Fibroblast of peridontal ligament (primary cell): Measurements from ENCODE around the gene CBR4.
A peak's percentile ranks its signal among the peaks of the same experiment; 100 is the strongest.
"Not testable (repeated sequence)": the region's sequence is repeated elsewhere in the genome, so short reads cannot be mapped to it uniquely, and the experiment has no call there.

ENCODE experiments used
- DNase-seq: peaks from one replicate; pipeline ENCODE4 v3.0.0-alpha.2; 2010; ENCODE audit errors: extremely low read depth

Gene CBR4

DNA sequence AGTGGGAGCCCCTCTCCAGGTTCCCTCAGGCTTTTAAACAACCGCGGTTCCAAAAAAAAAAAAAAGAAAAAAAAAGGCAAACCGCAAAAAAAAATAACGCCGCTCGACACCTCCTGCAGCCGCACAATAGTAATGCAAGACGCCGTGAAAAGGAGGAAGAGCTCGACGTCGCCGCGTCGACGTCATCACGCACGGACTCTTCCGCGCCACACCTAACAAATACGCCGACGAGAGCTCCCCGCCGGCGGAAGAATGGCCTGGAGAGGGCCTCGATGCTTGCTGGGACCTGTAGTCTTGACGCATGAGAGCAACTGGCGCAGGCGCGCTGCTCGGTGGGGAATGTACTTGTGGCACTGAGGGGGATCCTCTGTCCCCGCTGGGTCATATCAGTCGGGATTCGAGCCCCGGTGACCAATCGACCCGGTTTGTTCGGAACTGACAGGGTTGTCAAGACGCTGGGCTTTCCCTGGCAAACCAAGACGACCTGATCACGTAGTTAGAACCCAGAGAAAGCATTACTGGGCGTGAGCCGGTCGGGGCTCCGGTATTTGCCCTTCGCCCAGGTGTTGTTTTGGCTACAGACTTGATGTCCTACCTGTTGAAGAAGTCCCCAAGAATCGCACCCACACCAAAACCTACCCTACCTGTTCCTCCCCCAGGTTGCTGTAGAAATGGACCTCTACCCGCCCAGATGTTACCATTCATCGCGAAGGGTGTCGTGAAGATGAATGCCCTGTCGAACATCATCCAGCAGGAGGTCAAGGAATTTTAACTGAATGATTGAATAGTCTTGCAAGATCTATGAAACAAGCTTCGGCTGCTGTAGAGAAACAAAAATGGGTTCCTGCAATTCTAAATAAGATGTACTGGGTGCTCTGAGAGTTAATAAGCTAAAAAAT, at the start of gene CBR4:
Gene CBR4 (minus strand): TSS at position 131 of the 899 bp plus-strand sequence. CDS start 166 bp downstream, outside the sequence.
- peak; percentile 98 for DNase-seq

GRCh38 chr4:169059306-169060211, 49.5 kb upstream of the CBR4 start:
- peak; percentile 43 for DNase-seq

DNA sequence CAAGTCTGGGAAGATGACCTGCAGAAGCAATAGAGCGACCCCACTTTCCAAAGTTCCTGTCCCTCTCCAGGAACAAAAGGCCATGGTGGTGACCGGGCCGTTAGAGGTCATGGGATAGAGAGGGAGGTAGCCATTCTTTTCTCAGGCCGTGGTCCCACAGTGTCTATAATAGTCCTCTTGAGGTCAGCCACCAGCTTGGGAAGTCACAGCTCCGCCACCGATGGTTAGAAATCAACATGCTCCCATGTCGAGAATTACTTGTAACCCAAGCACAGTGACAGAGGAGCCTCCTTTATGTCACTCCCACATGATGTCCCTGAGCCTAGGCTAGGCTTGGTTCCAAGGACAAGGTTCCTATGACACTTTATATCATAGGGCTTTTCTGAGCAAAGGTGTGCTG, 48.3 kb upstream of the CBR4 start:
- no peak for DNase-seq

- DNase-seq: no peak
These were observed 44.8 kb upstream of the CBR4 start for GRCh38 chr4:169054879-169055278.

DNA sequence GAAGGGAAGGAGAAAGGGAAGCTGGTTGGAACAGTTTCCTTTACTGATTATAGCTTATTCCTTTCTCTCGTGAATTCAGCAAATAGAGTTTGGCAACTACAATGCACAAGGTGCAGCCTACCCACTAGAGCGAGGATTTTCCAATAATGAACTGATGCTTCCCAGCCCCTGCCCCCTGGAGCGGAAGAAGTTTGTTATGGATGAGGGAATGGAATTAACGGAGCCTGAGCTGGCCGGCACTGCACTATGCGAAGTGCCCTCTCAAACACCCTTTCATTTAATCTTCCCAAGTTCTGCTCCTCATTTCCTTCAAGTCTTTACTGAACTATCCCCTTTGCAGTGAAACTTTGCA, 42.5 kb upstream of the CBR4 start:
- no peak for DNase-seq

DNA sequence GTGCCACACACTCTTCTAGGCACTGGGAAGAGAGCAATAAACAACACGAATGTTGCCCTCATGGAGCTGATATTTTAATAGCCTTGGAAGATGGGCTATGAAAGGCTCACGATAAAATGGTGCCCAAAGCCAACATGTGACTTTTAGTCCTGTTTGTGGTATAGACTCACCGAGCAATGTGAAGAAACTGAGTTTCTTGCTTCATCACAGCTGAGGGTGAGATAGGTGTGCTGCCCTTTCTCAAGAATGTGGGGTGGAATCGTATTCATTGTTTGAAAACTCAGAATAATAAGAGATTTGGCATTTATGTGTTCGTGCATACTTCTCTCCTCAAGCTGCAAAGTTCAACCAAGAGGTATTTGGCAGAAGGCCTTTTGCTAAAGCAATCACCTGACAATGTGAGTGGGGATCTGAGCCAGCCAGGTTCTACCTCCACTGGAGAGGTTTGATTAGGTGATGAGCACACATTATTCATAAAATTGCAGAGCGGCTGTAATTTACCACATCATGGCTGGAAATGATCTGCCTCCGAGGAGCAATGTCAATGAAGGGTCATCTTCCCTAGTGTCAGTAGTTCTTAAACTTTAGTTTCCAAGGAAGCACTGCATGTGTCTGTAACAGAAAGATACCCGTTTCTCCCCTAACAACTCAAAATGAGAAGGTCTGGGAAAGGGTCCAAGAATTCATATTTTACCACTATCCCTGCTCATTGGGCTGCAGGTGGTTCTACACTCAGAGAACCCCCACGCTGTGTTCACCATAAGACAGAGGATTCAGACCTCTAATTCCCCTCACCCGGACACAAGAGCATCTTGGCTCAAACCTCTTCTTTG, 41.9 kb upstream of the CBR4 start:
- no peak for DNase-seq

DNA sequence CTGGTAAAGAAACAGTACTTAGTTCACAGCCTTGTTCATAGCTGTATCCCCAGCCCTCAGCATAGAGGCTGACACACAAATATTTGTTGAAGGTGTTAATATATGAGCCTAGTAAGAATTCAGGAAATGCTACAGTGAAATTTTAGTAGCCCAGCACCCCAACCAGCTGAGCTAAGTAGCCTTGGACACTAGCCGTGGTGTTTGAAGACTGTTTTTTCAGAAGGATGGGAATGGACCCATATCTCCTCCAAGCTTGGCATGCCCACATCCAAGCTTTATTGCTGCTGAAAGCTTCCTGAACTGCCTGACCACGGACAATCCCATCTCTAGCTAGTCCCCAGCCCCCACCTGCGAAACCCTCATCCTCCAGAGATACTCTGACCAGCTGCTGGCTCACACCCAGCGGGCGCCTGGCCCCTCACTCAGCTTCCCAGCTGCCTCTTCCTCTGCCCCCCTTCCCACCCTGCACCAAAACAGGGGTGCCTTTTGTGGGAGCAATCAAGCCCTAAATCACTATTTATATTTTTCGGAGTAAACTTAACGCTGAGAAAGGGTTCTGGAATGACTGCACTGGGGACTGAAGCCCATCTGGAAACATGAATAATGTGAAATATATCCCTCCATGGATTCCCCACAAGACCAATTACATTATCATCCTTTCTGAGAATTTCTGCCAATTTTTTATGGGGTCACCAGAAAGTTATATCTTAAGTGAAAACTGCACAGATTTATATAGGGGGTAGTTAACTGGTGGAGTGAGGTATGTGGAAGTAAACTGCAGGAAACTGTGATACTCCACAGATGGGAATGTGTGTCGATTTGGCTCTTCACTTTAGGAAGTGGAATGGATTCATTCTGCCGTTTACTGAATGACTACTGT, 41.1 kb upstream of the CBR4 start:
- DNase-seq: peak; percentile 92

DNA sequence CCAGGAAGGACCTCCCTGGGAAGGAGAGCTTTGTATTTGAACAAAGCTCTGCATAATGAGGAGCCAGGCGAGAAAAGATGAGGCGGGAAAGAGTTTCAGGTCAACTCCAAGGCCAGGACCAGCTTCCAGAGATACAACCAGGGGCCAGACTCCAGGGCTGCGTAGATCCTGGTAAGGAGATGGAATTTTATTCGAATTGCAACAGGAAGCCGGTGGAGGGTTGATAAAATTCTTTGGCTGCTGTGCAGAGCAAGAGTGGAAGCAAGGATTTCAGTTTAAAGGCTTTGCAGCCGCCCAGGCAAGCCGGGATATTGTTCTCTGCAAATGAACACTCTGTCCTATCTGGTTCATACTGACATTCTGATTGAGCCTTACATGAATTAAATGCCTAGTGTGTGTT, 40.2 kb upstream of the CBR4 start:
- DNase-seq: no peak

- DNase-seq: no peak
These were observed 38.9 kb upstream of the CBR4 start for GRCh38 chr4:169048868-169049414.

DNA sequence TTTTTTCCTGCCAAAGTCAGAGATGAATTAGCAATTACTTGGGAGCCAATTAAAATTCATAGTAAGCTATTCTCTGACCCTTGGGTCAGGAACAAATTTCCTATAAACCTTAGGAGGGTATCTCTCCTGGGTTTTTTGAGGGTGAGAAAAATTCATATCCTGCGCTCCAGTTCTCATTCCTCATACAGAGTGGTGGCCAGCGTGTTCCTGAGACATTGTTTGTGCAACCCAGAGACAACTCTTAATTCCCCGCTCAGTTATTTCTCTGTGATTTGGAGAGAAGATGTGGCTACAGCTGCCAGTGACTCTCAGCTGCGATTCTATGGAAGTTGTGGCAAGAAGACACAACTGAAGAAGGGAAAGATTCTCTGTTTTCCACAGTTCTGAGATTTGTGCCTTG, 37.9 kb upstream of the CBR4 start:
- DNase-seq: no peak

DNA sequence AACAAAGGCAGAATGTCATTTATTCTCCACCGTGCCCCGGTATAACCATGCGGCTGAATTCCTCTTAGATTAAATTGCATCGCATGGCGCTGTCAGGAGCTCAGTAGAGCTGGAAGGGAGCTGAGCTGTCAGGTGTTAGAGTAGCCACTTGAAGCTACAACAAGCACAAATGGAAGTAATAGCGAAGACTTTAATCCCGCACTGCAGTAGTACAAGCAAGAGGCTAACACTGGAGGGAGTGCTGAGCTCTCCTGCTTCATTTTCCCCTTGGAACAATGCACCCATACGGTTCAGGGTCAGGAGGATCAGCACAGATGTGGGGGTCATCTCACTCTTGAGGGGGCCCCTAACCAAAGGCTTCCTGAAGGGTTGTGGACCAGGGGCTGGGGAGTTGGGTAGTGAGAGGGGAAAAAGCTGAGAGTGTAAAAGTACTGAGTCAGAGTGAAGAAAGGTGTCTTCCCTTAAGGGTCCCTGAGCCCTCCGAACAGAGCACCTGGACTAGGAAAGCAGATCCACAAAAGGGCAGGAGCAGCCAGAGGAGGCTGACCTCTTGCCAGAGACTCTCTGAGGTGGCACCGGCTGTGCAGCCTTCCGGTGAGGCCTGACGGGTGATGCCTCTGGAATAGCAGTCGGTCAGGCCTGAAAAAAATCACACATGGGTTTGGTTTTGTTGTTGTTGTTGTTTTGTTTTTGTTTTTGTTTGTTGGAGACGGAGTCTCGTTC, 36.0 kb upstream of the CBR4 start:
- DNase-seq: no peak

- DNase-seq: no peak
These were observed 34.8 kb upstream of the CBR4 start for GRCh38 chr4:169044714-169045447.

GRCh38 chr4:169042608-169043007, 32.6 kb upstream of the CBR4 start:
- DNase-seq: no peak

DNA sequence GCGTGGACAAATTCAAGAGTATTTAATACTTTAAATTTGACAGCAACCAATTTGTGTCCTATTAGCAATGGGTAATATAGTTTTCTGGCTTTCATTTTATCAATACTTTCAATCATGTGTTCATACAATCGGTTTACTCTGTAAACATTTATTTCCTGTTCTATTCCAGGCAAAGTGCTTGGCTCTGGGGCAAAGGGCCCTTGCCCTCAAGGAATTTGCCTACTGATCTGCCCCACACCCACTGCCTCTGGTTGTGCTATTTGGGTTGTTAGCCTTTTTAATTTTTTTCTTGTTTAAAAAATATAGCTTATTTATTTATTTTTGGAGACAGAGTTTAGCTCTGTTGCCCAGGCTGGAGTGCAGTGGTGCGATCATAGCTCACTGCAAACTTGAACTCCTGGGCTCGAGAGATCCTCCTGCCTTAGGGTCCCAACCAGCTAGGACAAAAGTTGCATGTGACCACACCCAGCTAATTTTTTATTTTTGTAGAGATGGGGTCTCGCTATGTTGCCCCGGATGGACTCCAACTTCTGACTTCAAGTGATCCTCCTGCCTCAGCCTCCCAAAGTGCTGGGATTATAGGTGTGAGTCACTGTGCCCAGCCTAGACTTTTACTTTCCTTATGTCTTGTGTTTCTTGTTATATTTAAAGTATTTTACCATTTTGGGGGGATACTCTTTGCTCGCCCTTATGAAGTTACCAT, 30.7 kb upstream of the CBR4 start:
- no peak for DNase-seq

DNA sequence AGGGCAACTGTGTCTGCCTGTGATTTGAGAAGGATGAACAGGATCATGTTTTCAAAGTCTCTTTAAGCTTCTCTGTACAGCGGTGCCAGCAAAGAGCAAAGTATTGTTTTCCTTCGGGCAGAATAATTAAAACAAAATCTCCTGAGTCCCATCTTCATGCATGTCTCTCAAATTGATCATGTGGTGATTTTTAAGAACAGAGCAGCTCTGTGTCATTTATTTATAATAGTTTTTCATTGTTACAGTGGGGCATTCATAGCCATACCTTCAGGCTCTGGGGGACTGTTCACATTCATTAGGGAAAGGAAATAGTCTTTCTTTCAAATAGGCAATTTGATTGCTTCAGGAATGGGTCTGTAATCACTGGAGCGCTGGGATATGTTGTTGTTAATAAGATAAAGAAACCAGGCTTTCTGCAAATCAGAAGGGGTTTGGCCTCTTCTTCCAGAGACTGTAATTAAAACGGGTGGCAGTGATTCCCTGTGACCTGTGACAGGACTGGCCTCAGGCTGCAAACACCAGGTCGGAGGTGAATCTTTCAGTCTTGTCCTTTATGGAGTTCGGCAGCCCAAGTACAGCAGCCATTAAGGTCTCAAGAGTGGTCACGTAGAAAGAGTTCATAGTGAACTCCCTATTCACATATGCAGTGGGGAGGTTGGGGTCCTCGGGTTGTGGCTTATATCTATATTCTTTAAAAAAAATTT, 29.3 kb upstream of the CBR4 start:
- DNase-seq: no peak

DNA sequence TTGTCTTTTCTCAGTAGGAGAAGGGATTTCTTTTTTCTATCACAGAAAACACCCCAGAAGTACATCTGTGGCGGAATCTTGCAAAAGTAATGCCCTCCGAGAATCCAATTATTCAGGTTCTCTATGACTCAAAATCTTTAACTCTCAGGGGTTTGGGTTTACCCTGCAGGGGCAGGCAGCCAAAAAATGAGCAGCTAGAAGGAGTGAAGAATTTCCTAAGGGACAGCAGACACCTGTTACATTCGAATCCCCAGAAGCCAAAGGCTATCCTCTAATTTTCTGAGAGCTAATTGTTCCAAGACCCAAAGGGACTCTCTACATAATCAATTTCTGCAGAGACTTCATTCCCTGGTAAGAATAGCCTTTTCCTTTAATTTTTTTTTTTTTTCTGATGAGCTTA, 27.5 kb upstream of the CBR4 start:
- no peak for DNase-seq

DNA sequence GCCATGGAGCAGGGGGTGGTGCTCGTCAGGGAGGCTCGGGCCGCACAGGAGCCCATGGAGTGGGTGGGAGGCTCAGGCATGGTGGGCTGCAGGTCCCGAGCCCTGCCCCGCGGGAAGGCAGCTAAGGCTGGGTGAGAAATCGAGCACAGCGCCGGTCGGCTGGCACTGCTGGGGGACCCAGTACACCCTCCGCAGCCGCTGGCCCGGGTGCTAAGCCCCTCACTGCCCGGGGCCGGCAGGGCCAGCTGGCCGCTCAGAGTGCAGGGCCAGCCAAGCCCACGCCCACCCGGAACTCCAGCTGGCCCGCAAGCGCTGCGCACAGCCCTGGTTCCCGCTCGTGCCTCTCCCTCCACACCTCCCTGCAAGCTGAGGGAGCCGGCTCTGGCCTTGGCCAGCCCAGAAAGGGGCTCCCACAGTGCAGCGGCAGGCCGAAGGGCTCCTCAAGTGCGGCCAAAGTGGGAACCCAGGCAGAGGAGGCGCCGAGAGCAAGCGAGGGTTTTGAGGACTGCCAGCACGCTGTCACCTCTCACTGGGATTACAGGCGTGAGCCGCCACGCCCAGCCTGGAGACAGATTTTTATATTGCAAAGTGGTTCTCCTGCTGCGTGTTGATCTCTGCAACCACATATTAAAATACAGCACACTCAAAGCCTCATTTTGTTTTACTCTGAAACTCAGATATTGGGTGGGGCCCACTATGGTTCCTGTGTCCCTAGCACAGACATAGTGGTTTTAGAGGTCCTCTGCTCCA, 26.0 kb upstream of the CBR4 start:
- DNase-seq: not testable (repeated sequence)
